BLaER1 (cell line): ENCODE data around the gene MREG.
"Not testable (repeated sequence)": the region's sequence is repeated elsewhere in the genome, so short reads cannot be mapped to it uniquely, and the experiment has no call there.

Experiments
- H3K27ac ChIP-seq: shearing (Covaris generic); formaldehyde crosslinking; 2 replicates; pipeline ENCODE4 v1.8.1; 2022
- H3K27me3 ChIP-seq: shearing (Covaris generic); formaldehyde crosslinking; 2 replicates; pipeline ENCODE4 v1.8.1; 2022
- H3K36me3 ChIP-seq: shearing (Covaris generic); formaldehyde crosslinking; 2 replicates; pipeline ENCODE4 v1.8.1; 2022
- H3K4me1 ChIP-seq: shearing (Covaris generic); formaldehyde crosslinking; 2 replicates; pipeline ENCODE4 v1.8.1; 2022
- H3K4me2 ChIP-seq: shearing (Covaris generic); formaldehyde crosslinking; 2 replicates; pipeline ENCODE4 v1.8.1; 2022
- H3K4me3 ChIP-seq: shearing (Covaris generic); formaldehyde crosslinking; 2 replicates; pipeline ENCODE4 v1.8.1; 2022
- H3K9ac ChIP-seq: shearing (Covaris generic); formaldehyde crosslinking; 2 replicates; pipeline ENCODE4 v1.8.1; 2022
- H3K9me3 ChIP-seq: shearing (Covaris generic); formaldehyde crosslinking; 2 replicates; pipeline ENCODE4 v1.8.1; 2022
- H4K20me1 ChIP-seq: shearing (Covaris generic); formaldehyde crosslinking; 2 replicates; pipeline ENCODE4 v1.8.1; 2022
- Cebpa-rat ChIP-seq: shearing (Covaris generic); IDR thresholded peaks from 2 replicates; pipeline ENCODE4 v1.8.1; 2022

MREG gene

GRCh38 chr2:215994911-215995310, 18.4 kb downstream of the MREG start:
- Histone ChIP-seq H3K36me3 (peaks cover 3% of the 10 kb centered on the region; the same call in 1 of the 2 replicates), H3K4me3 (no peak overlapping the region), H3K27ac (no peak overlapping the region), H3K27me3 (no peaks in the 10 kb centered on the region), H4K20me1 (no peaks in the 10 kb centered on the region), H3K4me2 (no peak overlapping the region), H3K9me3 (peaks cover 19% of the 10 kb centered on the region), H3K4me1 (peaks cover 24% of the 10 kb centered on the region), H3K9ac (no peak overlapping the region)
- no peak for TF ChIP-seq Cebpa-rat

GRCh38 chr2:215988556-215989207, 24.7 kb downstream of the MREG start:
- H3K9me3 ChIP-seq: peaks cover 63% of the 10 kb centered on the region

GRCh38 chr2:215985257-215985656, 28.1 kb downstream of the MREG start:
- Histone ChIP-seq H4K20me1 (no peaks in the 10 kb centered on the region), H3K9me3 (peaks cover 48% of the 10 kb centered on the region), H3K36me3 (peaks cover 22% of the 10 kb centered on the region), H3K27me3 (no peaks in the 10 kb centered on the region), H3K4me1 (peaks cover 20% of the 10 kb centered on the region), H3K4me2 (no peak overlapping the region), H3K9ac (no peak overlapping the region), H3K4me3 (no peak overlapping the region), H3K27ac (no peak overlapping the region)
- TF ChIP-seq Cebpa-rat: no peak

More at GRCh38 chr2:215988556-215989207, 24.7 kb downstream of the MREG start:
- not testable (repeated sequence) for H3K4me3 ChIP-seq, H4K20me1 ChIP-seq, H3K4me1 ChIP-seq, H3K9ac ChIP-seq, H3K27me3 ChIP-seq, H3K27ac ChIP-seq, H3K4me2 ChIP-seq
- H3K36me3 ChIP-seq: peaks cover 22% of the 10 kb centered on the region

- Histone ChIP-seq H3K27me3 (no peaks in the 10 kb centered on the region), H3K27ac (no peak overlapping the region), H3K4me1 (peaks cover 20% of the 10 kb centered on the region), H3K9ac (no peak overlapping the region), H3K36me3 (peaks cover 22% of the 10 kb centered on the region), H3K9me3 (peaks cover 42% of the 10 kb centered on the region), H3K4me3 (no peak overlapping the region), H4K20me1 (no peaks in the 10 kb centered on the region), H3K4me2 (no peak overlapping the region)
- TF ChIP-seq Cebpa-rat: no peak
Measured at GRCh38 chr2:215984661-215985060, 28.7 kb downstream of the MREG start.

GRCh38 chr2:215983581-215984351, 29.6 kb downstream of the MREG start:
- no peak overlapping the region for H3K9ac ChIP-seq
- no peaks in the 10 kb centered on the region for H4K20me1 ChIP-seq
- H3K27ac ChIP-seq: 0 out of 2 replicates have a peak overlapping the region, but pooled peaks have one; percentile 18
- H3K36me3 ChIP-seq: peaks cover 16% of the 10 kb centered on the region
- TF ChIP-seq Cebpa-rat: no peak
- no peak overlapping the region for H3K4me3 ChIP-seq
- H3K27me3 ChIP-seq: no peaks in the 10 kb centered on the region
- H3K4me1 ChIP-seq: peaks cover 20% of the 10 kb centered on the region
- peak overlapping the region; percentile 61 for H3K4me2 ChIP-seq
- peaks cover 34% of the 10 kb centered on the region for H3K9me3 ChIP-seq

- H3K4me2 ChIP-seq: peak overlapping the region; percentile 61; the same call in 1 of the 2 replicates
- H3K9ac ChIP-seq: no peak overlapping the region
- no peak overlapping the region for H3K27ac ChIP-seq
Measured at GRCh38 chr2:215982465-215982875, 30.9 kb downstream of the MREG start.

GRCh38 chr2:215981115-215981514, 32.2 kb downstream of the MREG start:
- no peak overlapping the region for H3K27ac ChIP-seq
- H3K4me1 ChIP-seq: peaks cover 20% of the 10 kb centered on the region

More at GRCh38 chr2:215982465-215982875, 30.9 kb downstream of the MREG start:
- H3K27me3 ChIP-seq: no peaks in the 10 kb centered on the region
- H3K36me3 ChIP-seq: peaks cover 6% of the 10 kb centered on the region
- TF ChIP-seq Cebpa-rat: no peak
- H3K4me3 ChIP-seq: no peak overlapping the region
- H4K20me1 ChIP-seq: no peaks in the 10 kb centered on the region
- peaks cover 22% of the 10 kb centered on the region for H3K9me3 ChIP-seq
- H3K4me1 ChIP-seq: peaks cover 20% of the 10 kb centered on the region

GRCh38 chr2:215979620-215980019, 33.7 kb downstream of the MREG start:
- 0 out of 2 replicates have a peak, but pooled peaks cover 3% of the 10 kb centered on the region for H3K36me3 ChIP-seq
- H3K27ac ChIP-seq: no peak overlapping the region
- H3K27me3 ChIP-seq: no peaks in the 10 kb centered on the region
- no peak overlapping the region for H3K4me2 ChIP-seq
- H4K20me1 ChIP-seq: no peaks in the 10 kb centered on the region
- no peak for TF ChIP-seq Cebpa-rat
- H3K4me3 ChIP-seq: no peak overlapping the region
- peaks cover 17% of the 10 kb centered on the region for H3K9me3 ChIP-seq
- H3K4me1 ChIP-seq: peaks cover 20% of the 10 kb centered on the region
- no peak overlapping the region for H3K9ac ChIP-seq

More at GRCh38 chr2:215981115-215981514, 32.2 kb downstream of the MREG start:
- Histone ChIP-seq H3K36me3 (peaks cover 3% of the 10 kb centered on the region; the same call in 1 of the 2 replicates), H3K27me3 (no peaks in the 10 kb centered on the region), H3K9ac (no peak overlapping the region), H4K20me1 (no peaks in the 10 kb centered on the region), H3K4me2 (no peak overlapping the region), H3K4me3 (no peak overlapping the region), H3K9me3 (peaks cover 20% of the 10 kb centered on the region)
- TF ChIP-seq Cebpa-rat: no peak

GRCh38 chr2:215974700-215975429, 38.5 kb downstream of the MREG start:
- Histone ChIP-seq H3K4me1 (peaks cover 7% of the 10 kb centered on the region), H3K27ac (no peak overlapping the region), H3K9ac (no peak overlapping the region), H3K4me2 (no peak overlapping the region), H3K9me3 (peaks cover 27% of the 10 kb centered on the region), H4K20me1 (no peaks in the 10 kb centered on the region), H3K36me3 (peaks cover 9% of the 10 kb centered on the region; the same call in 1 of the 2 replicates), H3K27me3 (no peaks in the 10 kb centered on the region), H3K4me3 (no peak overlapping the region)
- no peak for TF ChIP-seq Cebpa-rat
